Stomach smooth muscle (tissue), 2 donors: ENCODE measurements around the gene PJVK.
A peak's percentile ranks its signal among the peaks of the same experiment; 100 is the strongest.
"Not testable (repeated sequence)": the region's sequence is repeated elsewhere in the genome, so short reads cannot be mapped to it uniquely, and the experiment has no call there.

ENCODE experiments used
- H3K27ac ChIP-seq: one replicate; pipeline ENCODE4 v1.7.0; 2013; ENCODE audit warnings: mild to moderate bottlenecking, low read length, inconsistent platforms
- H3K27me3 ChIP-seq, 2 donors: one replicate each; pipeline ENCODE4 v1.7.0; 2013; ENCODE audit warnings: low read length in 2 of 2; ENCODE audit not compliant: insufficient read depth in 2 of 2, control insufficient read depth in 1 of 2
- H3K36me3 ChIP-seq, 2 donors: one replicate each; pipeline ENCODE4 v1.7.0; 2013; ENCODE audit warnings: low read length in 2 of 2; ENCODE audit not compliant: control insufficient read depth in 2 of 2, insufficient read depth in 2 of 2
- H3K4me1 ChIP-seq: one replicate; pipeline ENCODE4 v1.7.0; 2013; ENCODE audit warnings: low read length; ENCODE audit not compliant: control insufficient read depth, insufficient read depth
- H3K4me3 ChIP-seq, 2 donors: one replicate each; pipeline ENCODE4 v1.7.0; 2013; ENCODE audit warnings: low read length in 2 of 2
- H3K9ac ChIP-seq, 2 donors: one replicate each; pipeline ENCODE4 v1.7.0; 2013; ENCODE audit warnings: low read length in 2 of 2, mild to moderate bottlenecking in 1 of 2
- H3K9me3 ChIP-seq, 2 donors: one replicate each; pipeline ENCODE4 v1.7.0; 2013; ENCODE audit warnings: low read length in 2 of 2; ENCODE audit not compliant: control insufficient read depth in 2 of 2
- donor health status: healthy.
- donor health status: Pancreatic carcinoma.

The PJVK gene

DNA sequence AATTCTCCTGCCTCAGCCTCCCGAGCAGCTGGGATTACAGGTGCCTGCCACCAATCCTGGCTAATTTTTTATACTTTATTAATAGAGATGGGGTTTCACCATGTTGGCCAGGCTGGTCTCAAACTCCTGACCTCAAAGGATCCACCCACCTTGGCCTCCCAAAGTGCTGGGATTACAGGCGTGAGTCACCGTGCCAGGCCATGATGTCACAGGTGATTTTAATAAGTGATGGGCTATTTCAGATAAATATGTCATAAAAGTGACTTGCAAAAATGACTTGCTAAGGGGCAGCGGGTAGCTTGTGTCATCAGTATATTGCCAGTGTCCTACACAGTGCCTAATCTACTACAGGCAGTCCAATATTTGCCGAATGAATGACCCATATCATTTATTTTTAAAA, 20.1 kb downstream of the PJVK start:
- H3K4me3 ChIP-seq, H3K9ac ChIP-seq, H3K9me3 ChIP-seq, H3K27ac ChIP-seq, H3K27me3 ChIP-seq, H3K4me1 ChIP-seq, H3K36me3 ChIP-seq: not testable (repeated sequence)

DNA sequence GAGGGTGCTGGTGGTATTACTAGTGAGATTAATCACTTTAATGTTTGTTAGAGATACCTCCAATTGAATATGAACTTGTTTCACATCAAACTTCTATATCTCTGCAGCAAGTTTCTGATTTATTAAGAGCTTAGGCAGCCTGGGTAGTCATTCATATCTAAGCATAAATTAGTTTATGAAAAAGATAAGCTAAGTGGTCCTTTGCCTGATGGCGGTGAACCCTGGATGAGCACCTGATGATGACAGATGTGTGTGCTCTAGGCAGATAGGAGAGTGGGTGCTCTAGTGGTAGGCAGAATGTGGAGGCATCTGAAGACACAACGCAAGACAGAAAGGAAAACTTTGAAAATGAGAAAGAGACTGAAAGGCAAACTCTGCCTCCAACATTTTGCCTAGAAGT, 22.2 kb downstream of the PJVK start:
- Histone ChIP-seq H3K27ac (no peak overlapping the region), H3K36me3 (no peaks in the 10 kb centered on the region)

DNA sequence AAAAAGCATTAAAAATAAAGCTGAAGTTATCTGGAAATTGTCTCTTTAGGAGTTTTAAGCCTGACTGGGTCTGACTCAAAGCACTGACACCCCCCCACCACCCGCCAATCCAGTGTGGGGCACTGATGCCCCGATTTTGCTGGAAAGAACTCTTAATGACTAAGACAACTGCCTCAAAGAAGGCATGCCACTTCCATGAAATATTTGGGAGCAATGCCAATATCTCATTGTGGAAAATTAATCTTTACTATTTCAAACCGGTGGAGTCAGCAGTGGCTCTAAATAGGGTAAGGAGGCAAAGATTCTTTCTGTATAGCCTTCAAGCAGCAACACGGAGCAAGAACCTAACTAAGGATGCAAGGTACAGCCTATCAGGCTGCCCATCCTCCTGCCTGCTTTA, 22.8 kb downstream of the PJVK start:
- H3K27me3 ChIP-seq: no peaks in the 10 kb centered on the region
- peaks cover 6% of the 10 kb centered on the region for H3K4me1 ChIP-seq
- H3K9me3 ChIP-seq: no peaks in the 10 kb centered on the region
- H3K36me3 ChIP-seq: no peaks in the 10 kb centered on the region
- H3K9ac ChIP-seq: no peak overlapping the region
- no peak overlapping the region for H3K27ac ChIP-seq
- H3K4me3 ChIP-seq: no peak overlapping the region

More for the DNA sequence above, 22.2 kb downstream of the PJVK start:
- no peak overlapping the region for H3K4me3 ChIP-seq
- H3K9me3 ChIP-seq: no peaks in the 10 kb centered on the region
- H3K9ac ChIP-seq: no peak overlapping the region
- no peaks in the 10 kb centered on the region for H3K27me3 ChIP-seq
- peaks cover 3% of the 10 kb centered on the region for H3K4me1 ChIP-seq

DNA sequence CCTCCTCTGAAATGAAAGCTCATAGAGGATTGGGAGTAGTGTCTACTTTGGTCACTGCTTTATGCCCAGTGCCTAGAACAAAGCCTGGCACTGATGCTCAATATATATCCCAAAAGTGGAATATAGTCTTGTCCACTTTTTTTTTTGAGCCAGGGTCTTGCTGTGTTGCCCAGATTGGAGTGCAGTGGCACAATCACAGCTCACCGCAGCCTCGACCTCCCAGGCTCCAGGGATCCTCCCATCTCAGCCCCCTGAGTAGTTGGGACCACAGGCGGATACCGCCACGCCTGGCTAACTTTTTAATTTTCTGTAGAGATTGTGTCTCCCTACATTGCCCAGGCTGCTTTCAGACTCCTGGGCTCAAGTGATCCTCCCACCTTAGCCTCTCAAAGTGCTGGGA, 23.4 kb downstream of the PJVK start:
- H3K27ac ChIP-seq: no peak overlapping the region
- H3K9ac ChIP-seq: no peak overlapping the region
- no peaks in the 10 kb centered on the region for H3K36me3 ChIP-seq

DNA sequence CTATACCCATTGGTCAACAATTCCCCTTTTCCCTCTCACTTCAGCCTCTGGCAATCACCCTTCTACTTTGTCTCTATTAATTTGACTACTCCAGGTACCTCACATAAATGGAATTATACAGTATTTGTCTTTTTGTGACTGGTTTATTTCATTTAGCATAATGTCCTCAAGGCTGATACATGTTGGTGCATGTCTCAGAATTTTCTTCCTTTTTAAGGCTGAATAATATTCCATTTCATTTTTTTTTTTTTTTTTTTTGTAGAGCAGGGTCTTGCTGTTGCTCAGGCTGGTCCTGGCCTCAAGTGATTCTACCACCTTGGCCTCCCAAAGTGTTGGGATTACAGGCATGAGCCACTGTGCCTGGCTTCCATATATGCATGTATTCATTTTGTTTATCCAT, 25.3 kb downstream of the PJVK start:
- H3K27ac ChIP-seq: no peak overlapping the region
- no peak overlapping the region for H3K4me3 ChIP-seq

More for the DNA sequence above, 23.4 kb downstream of the PJVK start:
- Histone ChIP-seq H3K27me3 (no peaks in the 10 kb centered on the region), H3K9me3 (no peaks in the 10 kb centered on the region), H3K4me3 (no peak overlapping the region), H3K4me1 (peaks cover 7% of the 10 kb centered on the region)

DNA sequence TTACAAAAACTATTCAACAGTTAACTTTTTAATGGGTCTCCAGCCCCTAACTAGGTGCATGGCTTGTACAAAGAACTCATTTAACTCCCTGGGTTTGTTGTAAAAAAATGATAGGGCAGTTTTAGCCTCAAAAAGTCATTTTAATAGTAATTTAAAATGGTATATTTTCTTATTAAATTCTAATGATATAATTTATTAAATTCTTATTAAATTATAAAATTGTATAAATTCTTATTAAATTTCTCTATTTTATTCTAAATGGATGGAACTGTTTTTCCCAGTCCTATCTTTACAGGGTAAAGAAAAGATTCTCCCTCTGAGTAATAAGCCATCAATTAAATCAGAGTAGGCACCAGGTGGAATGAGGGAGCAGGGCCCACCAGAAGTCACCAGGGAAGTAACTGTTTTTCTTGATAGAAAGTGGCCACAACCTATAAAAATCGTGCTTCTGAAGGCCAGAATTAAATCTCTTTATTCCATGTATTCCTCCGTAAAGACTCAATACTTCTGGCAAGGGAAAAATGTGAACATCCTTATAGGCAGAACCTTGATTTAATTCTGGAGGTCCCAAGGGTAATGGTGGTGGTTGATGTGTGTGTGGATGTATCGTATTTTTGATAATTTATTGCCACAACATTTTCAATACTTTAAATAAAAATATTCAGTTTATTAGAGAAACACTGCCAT, 26.4 kb downstream of the PJVK start:
- H3K9me3 ChIP-seq: no peaks in the 10 kb centered on the region
- no peaks in the 10 kb centered on the region for H3K27me3 ChIP-seq
- H3K4me3 ChIP-seq: peak overlapping the region; percentile 88 to 91
- H3K27ac ChIP-seq: peak overlapping the region; percentile 99
- H3K36me3 ChIP-seq: no peaks in the 10 kb centered on the region
- peaks cover 14% of the 10 kb centered on the region for H3K4me1 ChIP-seq
- H3K9ac ChIP-seq: peak overlapping the region; percentile 94 to 98

More for the DNA sequence above, 25.3 kb downstream of the PJVK start:
- peaks cover 11% of the 10 kb centered on the region for H3K4me1 ChIP-seq
- H3K27me3 ChIP-seq: no peaks in the 10 kb centered on the region
- no peaks in the 10 kb centered on the region for H3K9me3 ChIP-seq
- no peaks in the 10 kb centered on the region for H3K36me3 ChIP-seq
- H3K9ac ChIP-seq: no peak overlapping the region

DNA sequence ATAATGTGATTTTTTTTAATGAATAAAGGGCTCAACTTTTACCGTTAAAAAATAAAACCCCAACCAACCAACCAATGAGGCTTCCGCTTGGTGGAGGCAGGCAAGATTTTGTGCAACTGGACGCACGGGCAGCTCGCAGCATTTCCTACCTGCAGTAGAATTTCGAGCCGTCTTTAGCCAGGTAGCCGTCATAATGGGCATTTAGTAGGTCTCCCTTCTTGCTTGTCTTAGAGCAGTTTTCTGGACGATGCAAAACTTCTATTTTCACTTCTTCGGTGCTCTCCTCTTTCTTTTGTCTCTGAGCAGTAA, 26.9 kb downstream of the PJVK start:
- Histone ChIP-seq H3K4me3 (peak overlapping the region; percentile 88 to 91), H3K27ac (peak overlapping the region; percentile 99), H3K9ac (peak overlapping the region; percentile 94 to 98), H3K27me3 (no peaks in the 10 kb centered on the region), H3K9me3 (no peaks in the 10 kb centered on the region), H3K4me1 (peaks cover 16% of the 10 kb centered on the region), H3K36me3 (no peaks in the 10 kb centered on the region)

DNA sequence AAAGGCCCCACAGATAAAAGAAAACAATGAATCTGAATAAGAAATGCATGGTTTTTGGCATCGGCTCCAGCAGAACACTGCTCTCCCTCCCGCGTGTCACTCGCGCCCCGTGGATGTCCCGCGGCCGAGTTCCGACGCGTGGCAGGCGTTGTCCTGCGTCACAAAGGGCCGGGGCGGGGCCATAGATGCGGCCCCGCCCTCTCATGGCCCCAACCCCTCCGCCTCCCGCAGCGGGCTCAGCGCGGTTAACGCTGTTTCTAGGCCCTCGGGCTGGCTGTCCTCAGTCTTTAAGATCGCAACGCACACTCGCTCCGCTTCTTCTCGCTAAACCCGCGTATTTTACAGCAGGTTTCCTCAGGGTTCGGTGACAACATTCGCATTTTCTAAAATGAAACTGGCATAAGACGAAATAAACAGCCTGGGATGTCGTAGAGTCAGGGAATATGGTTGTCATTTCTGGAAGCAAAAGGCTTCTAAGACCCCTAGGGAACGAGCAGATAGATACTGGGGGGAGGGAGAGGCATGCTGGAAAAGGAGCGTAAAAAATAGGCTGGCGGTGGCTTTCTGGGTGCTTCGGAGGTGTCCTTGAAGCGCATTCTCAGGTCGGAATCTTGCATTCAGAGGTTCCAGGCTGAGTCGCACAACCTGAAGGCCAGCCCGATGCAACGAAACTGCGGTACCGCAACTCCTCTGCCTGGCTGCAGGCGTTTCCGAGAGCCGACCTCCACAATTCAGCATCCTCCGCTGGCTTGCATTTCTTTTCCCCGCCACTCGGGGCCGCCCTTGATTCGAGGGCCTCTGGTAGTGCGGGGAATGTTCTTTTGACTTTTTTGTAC, 27.5 kb downstream of the PJVK start, which contains the start of gene FKBP7:
FKBP7 (minus strand) TSS at position 162 of the 836 bp plus-strand sequence; CDS start at position 61, 101 bp downstream.
- H3K36me3 ChIP-seq: no peaks in the 10 kb centered on the region
- no peaks in the 10 kb centered on the region for H3K9me3 ChIP-seq
- peaks cover 16% of the 10 kb centered on the region for H3K4me1 ChIP-seq
- H3K4me3 ChIP-seq: peak within 1 kb of the TSS; percentile 88 to 91
- no peaks in the 10 kb centered on the region for H3K27me3 ChIP-seq
- peak within 1 kb of the TSS; percentile 94 to 98 for H3K9ac ChIP-seq
- H3K27ac ChIP-seq: peak within 1 kb of the TSS; percentile 99

DNA sequence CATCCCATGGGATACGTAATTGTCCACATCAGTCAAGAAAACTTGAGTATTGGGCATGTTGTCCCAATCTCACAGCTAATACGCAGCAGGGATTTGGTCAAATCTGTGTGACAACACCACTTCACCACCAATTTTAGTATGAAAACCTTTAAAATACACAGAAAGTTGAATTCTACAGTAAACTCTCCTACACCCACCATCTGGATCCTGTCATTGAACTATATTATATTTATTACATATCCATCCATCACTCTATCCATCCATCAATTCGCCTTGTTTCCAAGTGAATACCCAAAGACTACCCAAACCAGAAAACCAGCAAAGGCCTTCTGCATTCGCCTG, 28.1 kb downstream of the PJVK start:
- peaks cover 16% of the 10 kb centered on the region for H3K4me1 ChIP-seq
- H3K4me3 ChIP-seq: peak overlapping the region; percentile 88 to 91
- no peaks in the 10 kb centered on the region for H3K36me3 ChIP-seq
- H3K9ac ChIP-seq: peak overlapping the region; percentile 94 to 98
- H3K27me3 ChIP-seq: no peaks in the 10 kb centered on the region
- peak overlapping the region; percentile 99 for H3K27ac ChIP-seq
- no peaks in the 10 kb centered on the region for H3K9me3 ChIP-seq

DNA sequence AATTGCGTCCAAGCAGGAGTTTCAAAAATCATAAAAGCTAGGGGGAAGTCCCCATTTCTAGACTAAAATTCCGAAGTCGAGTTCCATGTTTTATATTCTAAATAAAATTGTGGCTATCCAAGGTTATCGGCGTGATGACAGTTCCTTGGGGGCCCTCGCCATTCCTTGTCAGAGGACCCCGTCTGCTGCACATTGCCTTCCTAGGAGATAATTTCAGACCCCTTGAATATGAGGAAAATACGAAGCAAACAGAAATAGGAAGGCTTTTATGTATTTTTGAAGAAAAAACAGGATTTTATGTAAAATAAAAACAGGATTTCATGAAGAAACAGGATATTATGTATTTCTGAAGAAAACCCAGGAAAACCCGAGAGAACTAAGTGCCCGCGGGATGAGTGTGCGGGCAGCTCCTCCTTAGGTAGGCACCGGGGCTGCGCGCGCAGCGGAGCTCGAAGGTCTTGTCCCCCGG, 28.6 kb downstream of the PJVK start:
- H3K9ac ChIP-seq: peak overlapping the region; percentile 58 to 94
- peak overlapping the region in 1 of 2 donors; percentile 91 for H3K4me3 ChIP-seq
- no peaks in the 10 kb centered on the region for H3K36me3 ChIP-seq
- peak overlapping the region; percentile 99 for H3K27ac ChIP-seq
- H3K4me1 ChIP-seq: peaks cover 18% of the 10 kb centered on the region
- H3K27me3 ChIP-seq: no peaks in the 10 kb centered on the region
- no peaks in the 10 kb centered on the region for H3K9me3 ChIP-seq
